GM12891 (cell line): Measurements from ENCODE around the gene SOWAHA.

Source experiments
- POLR2A ChIP-seq: IDR thresholded peaks from 2 replicates; pipeline ENCODE4 v1.6.1; 2011; ENCODE audit warnings: low read depth, low read length, control low read depth
- POLR2AphosphoS5 ChIP-seq: IDR thresholded peaks from 2 replicates; pipeline ENCODE4 v1.6.1; 2011; ENCODE audit warnings: low read depth, low read length, control low read depth
- SPI1 ChIP-seq: IDR thresholded peaks from 2 replicates; pipeline ENCODE4 v1.6.1; 2011; ENCODE audit warnings: low read depth, low read length, control low read depth
- TAF1 ChIP-seq: IDR thresholded peaks from 2 replicates; pipeline ENCODE4 v1.6.1; 2011; ENCODE audit warnings: low read depth, low read length, control low read depth

DNA sequence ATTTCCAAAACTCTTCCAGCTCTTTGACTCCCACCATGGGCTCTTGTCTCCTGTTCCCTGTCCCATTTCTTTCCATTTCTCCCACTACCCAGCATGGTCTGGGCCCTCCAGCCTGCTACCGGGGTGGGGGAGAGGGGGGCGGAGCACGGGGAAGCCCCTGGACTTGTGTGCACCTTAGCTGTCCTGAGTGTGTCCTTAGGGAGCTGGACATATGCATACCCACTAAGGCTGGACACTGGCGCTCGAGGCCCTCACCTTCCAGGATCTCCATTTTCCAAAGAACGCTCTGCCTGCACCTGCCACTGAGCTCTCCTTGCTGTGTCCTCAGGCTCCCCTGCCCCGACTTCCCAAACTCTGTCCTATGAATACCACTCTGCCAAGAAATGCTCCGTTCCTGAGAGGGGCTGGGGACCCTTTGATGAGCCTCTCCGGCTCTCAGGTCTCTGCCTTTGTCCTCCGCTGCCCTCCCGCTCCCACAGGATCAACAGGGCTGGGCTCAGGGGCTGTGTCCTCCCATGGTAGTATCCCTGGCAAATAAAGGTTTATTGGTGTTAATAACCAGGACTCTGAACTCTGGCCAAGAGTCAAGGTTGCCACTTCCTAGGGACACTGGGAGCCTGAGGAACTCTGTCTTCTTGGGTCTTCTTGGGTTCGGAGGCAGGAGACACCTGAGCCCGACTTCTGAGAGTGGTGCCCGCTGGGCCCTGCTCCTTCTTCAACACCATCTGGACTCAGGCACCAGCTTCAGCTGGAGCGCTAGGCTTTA lies 18.2 kb downstream of the SOWAHA start:
- TF ChIP-seq TAF1, result no peak
- TF ChIP-seq POLR2A, result no peak
- TF ChIP-seq SPI1, result no peak
- no peak for TF ChIP-seq POLR2AphosphoS5
